Type B pancreatic cell (in vitro differentiated cells): ENCODE data around the gene FYB1. TPM values are rescaled to one million over a fixed set of nuclear protein-coding genes. Genes with fewer than 3 reads are reported as not detected.

ENCODE experiments used
- DNase-seq: peaks from one replicate; pipeline ENCODE4 v3.0.0; 2021; ENCODE audit warnings: mixed read lengths; ENCODE audit not compliant: unreplicated experiment; ENCODE audit errors: extremely low spot score
- H3K27ac Mint-ChIP-seq: 2 replicates; pipeline ENCODE4 v1.8.0; 2021; ENCODE audit warnings: mild to moderate bottlenecking, mixed read lengths
- H3K27me3 Mint-ChIP-seq: 2 replicates; pipeline ENCODE4 v1.8.0; 2021; ENCODE audit warnings: mixed read lengths
- H3K36me3 Mint-ChIP-seq: 2 replicates; pipeline ENCODE4 v1.8.0; 2021; ENCODE audit warnings: mixed read lengths
- H3K4me1 Mint-ChIP-seq: one replicate; pipeline ENCODE4 v1.8.0; 2021; ENCODE audit warnings: mixed read lengths; ENCODE audit not compliant: unreplicated experiment
- H3K4me3 Mint-ChIP-seq: 2 replicates; pipeline ENCODE4 v1.8.0; 2021; ENCODE audit warnings: mild to moderate bottlenecking, mixed read lengths
- H3K9me3 Mint-ChIP-seq: 2 replicates; pipeline ENCODE4 v1.8.0; 2021; ENCODE audit warnings: mixed read lengths
- CTCF ChIP-seq: fragments of 200-600 bp; sonication (generic); conservative IDR thresholded peaks from 2 replicates; pipeline ENCODE4 v1.5.0; 2021; ENCODE audit warnings: antibody characterized with exemption, mild to moderate bottlenecking
- total RNA-seq: library from RNA; stranded (reverse); gene quantifications from 2 replicates; pipeline ENCODE4 v1.2.1, GENCODE V29; 2021; ENCODE audit warnings: low replicate concordance

FYB1 gene
- total RNA-seq, 1 donor from 2014 or later, result 0.24 TPM

- H3K4me1 Mint-ChIP-seq, result peaks cover 6% of the 10 kb centered on the region
- H3K4me3 Mint-ChIP-seq, result no peak overlapping the region
- no peak for DNase-seq
- no peak overlapping the region for H3K27ac Mint-ChIP-seq
- no peaks in the 10 kb centered on the region for H3K9me3 Mint-ChIP-seq
- no peak for TF ChIP-seq CTCF
- H3K36me3 Mint-ChIP-seq, result no peaks in the 10 kb centered on the region
- H3K27me3 Mint-ChIP-seq, result peaks cover 19% of the 10 kb centered on the region
Measured at GRCh38 chr5:39192450-39193160, 26.8 kb downstream of the FYB1 start.

DNA sequence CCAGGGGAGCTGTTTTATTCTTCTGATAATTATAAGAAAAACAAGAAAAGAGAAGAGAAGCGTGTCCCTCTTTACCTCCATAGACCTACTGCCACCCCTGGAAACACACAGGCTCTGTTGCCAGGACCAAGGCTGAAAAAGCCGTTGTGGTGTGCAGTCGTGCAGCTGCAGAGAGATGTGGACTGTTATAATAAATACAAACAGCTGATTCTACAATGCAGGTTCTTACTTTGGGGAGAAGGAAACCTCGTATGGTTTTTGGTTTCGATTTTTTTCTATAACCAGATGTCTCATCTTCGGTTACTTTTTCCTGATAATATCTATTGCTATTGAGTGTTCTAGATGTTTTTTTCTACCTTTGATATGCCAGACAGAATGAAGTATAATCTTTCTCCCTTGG lies 28.1 kb downstream of the FYB1 start:
- H3K36me3 Mint-ChIP-seq, result no peaks in the 10 kb centered on the region
- TF ChIP-seq CTCF, result no peak
- H3K9me3 Mint-ChIP-seq, result no peaks in the 10 kb centered on the region
- peaks cover 17% of the 10 kb centered on the region for H3K27me3 Mint-ChIP-seq
- no peak overlapping the region for H3K4me3 Mint-ChIP-seq
- no peak overlapping the region for H3K27ac Mint-ChIP-seq
- peaks cover 6% of the 10 kb centered on the region for H3K4me1 Mint-ChIP-seq
- no peak for DNase-seq

DNA sequence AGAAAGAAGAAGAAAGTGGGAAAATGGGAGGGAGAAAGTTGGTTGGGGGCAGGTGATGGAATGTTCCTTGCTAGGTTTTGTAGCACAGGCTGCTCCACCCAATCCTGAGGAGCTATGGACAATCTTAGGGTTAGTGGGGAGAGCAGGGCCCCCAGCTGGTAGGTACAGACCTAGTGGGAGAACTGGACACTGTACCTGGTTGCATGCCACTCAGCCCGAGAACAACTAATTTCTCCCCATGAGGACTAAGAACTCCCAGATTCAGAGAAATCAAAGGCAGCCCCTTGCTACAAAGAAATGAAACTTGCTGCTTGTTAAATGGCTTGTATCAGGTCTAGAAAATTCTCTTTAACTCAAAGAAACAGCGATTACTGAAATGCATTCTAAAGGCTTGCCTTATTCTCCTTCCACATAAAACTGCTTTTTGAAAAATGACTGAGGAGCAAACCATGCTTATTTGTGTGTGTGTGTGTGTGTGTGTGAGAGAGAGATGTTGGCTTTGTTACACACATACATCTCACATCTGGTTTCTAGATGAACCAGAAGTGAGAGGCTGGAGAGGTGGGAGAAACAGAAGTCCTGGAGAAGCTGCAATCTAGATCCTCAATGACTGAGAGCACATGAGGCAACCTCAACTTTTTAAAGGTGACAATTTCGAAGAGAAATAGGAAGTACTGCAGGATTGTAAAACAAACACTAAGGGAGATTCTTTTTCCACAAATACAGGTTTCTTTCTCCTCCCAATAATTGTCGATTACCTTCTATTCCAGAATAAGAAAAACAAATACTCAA lies 28.9 kb downstream of the FYB1 start:
- no peak overlapping the region for H3K4me3 Mint-ChIP-seq
- H3K27me3 Mint-ChIP-seq, result peaks cover 17% of the 10 kb centered on the region
- H3K4me1 Mint-ChIP-seq, result peaks cover 6% of the 10 kb centered on the region
- no peaks in the 10 kb centered on the region for H3K9me3 Mint-ChIP-seq
- DNase-seq, result no peak
- H3K36me3 Mint-ChIP-seq, result no peaks in the 10 kb centered on the region
- TF ChIP-seq CTCF, result no peak
- H3K27ac Mint-ChIP-seq, result no peak overlapping the region

GRCh38 chr5:39189292-39189955 lies 29.9 kb downstream of the FYB1 start:
- H3K27ac Mint-ChIP-seq, result no peak overlapping the region
- H3K36me3 Mint-ChIP-seq, result no peaks in the 10 kb centered on the region
- peaks cover 17% of the 10 kb centered on the region for H3K27me3 Mint-ChIP-seq
- no peak overlapping the region for H3K4me3 Mint-ChIP-seq
- no peak for TF ChIP-seq CTCF
- H3K4me1 Mint-ChIP-seq, result peaks cover 6% of the 10 kb centered on the region
- no peaks in the 10 kb centered on the region for H3K9me3 Mint-ChIP-seq
- DNase-seq, result no peak

DNA sequence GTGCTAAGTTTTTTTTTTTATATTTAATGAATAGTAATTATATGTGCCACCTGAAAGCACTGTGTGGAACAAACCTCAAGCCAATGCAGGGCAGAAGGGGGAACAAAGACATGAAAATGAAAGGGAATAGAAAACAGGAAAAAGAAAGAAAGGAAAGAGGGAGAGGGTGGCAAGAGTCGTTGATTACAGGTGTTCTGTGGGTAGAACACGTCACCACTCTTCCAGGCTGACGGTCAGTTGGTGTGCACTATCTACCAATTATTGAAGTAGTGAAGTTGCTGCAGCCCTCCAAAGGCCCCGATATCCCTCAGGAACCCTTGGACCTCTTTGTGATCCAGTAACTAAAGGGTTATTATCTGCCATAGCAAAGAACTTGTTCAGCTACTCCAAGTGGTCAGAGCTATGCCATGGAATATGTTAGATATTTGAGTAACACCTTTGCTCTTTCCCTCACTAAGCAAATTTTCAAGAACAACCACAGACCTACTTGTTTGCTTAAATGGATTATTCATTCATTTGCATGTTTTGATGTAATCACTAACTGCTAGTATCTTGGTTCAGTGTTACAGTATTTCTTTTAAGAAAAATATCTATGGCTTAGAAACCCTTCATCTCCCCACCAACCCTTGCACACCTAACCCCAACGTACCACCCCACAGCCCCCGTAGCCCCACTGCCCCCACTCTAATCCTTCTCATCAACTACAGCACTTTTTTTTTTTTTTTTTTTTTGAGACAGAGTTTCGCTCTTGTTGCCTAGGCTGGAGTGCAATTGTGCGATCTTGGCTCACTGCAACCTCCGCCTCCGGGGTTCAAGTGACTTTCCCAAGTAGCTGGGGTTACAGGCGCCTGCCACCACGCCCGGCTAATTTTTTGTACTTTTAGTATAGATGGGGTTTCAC lies 31.3 kb downstream of the FYB1 start:
- Mint-ChIP-seq H3K36me3 (no peaks in the 10 kb centered on the region), H3K4me3 (no peak overlapping the region), H3K4me1 (peaks cover 6% of the 10 kb centered on the region), H3K27ac (no peak overlapping the region), H3K27me3 (peaks cover 17% of the 10 kb centered on the region), H3K9me3 (no peaks in the 10 kb centered on the region)
- DNase-seq, result no peak
- no peak for TF ChIP-seq CTCF
